Lower leg skin (tissue), 3 donors: Measurements from ENCODE around the gene PTOV1.

Experiments used
- CTCF ChIP-seq, 3 donors: fragments of 450-650 bp; IDR thresholded peaks; one replicate each; pipeline ENCODE4 v1.5.1; 2016; ENCODE audit warnings: antibody characterized with exemption in 3 of 3, mild to moderate bottlenecking in 3 of 3, moderate library complexity in 2 of 3
- POLR2A ChIP-seq, 2 donors: fragments of 450-650 bp; IDR thresholded peaks; one replicate each; pipeline ENCODE4 v1.6.1; 2016 to 2017; ENCODE audit warnings: antibody characterized with exemption in 2 of 2, mild to moderate bottlenecking in 1 of 2, moderate library complexity in 1 of 2

GRCh38 chr19:49881186-49881585, 30.2 kb downstream of the PTOV1 start:
- TF ChIP-seq POLR2A (IDR thresholded peaks at IDR 0.05) (no peak), CTCF (IDR thresholded peaks at IDR 0.05) (no peak)
